HEK293T (cell line): Measurements from ENCODE around the gene RPN1.
A peak's percentile ranks its signal among the peaks of the same experiment; 100 is the strongest.

Source experiments
- CTCF ChIA-PET: fragments of 350-600 bp; formaldehyde crosslinking; extraction: SDS; loops from one replicate; lab custom pipeline; 2021; ENCODE audit warnings: antibody characterized with exemption, inconsistent platforms; lab: Yijun Ruan, JAX
- POLR2A ChIA-PET: fragments of 350-600 bp; formaldehyde crosslinking; extraction: SDS; loops from one replicate; lab custom pipeline; 2020; ENCODE audit warnings: antibody characterized with exemption, inconsistent platforms; lab: Yijun Ruan, JAX
- DNase-seq: peaks from one replicate; pipeline ENCODE4 v3.0.0; 2012; ENCODE audit warnings: mixed read lengths; ENCODE audit errors: extremely low spot score
- ARNT ChIP-seq: fragments of 450-650 bp; IDR thresholded peaks from 2 replicates; pipeline ENCODE4 v1.6.1; 2017; ENCODE audit warnings: mild to moderate bottlenecking
- BHLHE40 ChIP-seq: fragments of 450-650 bp; IDR thresholded peaks from 2 replicates; pipeline ENCODE4 v1.6.1; 2016; ENCODE audit warnings: mild to moderate bottlenecking, moderate library complexity, borderline replicate concordance
- CTBP1 ChIP-seq: fragments of 450-650 bp; IDR thresholded peaks from 2 replicates; pipeline ENCODE4 v1.6.1; 2016; ENCODE audit warnings: borderline replicate concordance
- ELF4 ChIP-seq: fragments of 450-650 bp; IDR thresholded peaks from 2 replicates; pipeline ENCODE4 v1.6.1; 2017; ENCODE audit warnings: antibody characterized with exemption
- FOXA1 ChIP-seq: fragments of 450-650 bp; IDR thresholded peaks from 2 replicates; pipeline ENCODE4 v1.6.1; 2016; ENCODE audit warnings: mild to moderate bottlenecking
- FOXK2 ChIP-seq: fragments of 450-650 bp; IDR thresholded peaks from 2 replicates; pipeline ENCODE4 v1.6.1; 2016; ENCODE audit warnings: mild to moderate bottlenecking
- FOXM1 ChIP-seq: fragments of 450-650 bp; IDR thresholded peaks from 2 replicates; pipeline ENCODE4 v1.6.1; 2017; ENCODE audit warnings: mild to moderate bottlenecking, borderline replicate concordance
- HDGF ChIP-seq: fragments of 450-650 bp; IDR thresholded peaks from 2 replicates; pipeline ENCODE4 v1.6.1; 2017; ENCODE audit warnings: antibody characterized with exemption, borderline replicate concordance
- L3MBTL2 ChIP-seq: fragments of 450-650 bp; conservative IDR thresholded peaks from 2 replicates; pipeline ENCODE4 v1.6.1; 2016; ENCODE audit warnings: mild to moderate bottlenecking
- LEF1 ChIP-seq: fragments of 450-650 bp; IDR thresholded peaks from 2 replicates; pipeline ENCODE4 v1.6.1; 2017; ENCODE audit warnings: mild to moderate bottlenecking, borderline replicate concordance
- NFRKB ChIP-seq: fragments of 450-650 bp; IDR thresholded peaks from 2 replicates; pipeline ENCODE4 v1.6.1; 2016; ENCODE audit warnings: mild to moderate bottlenecking, moderate library complexity
- PKNOX1 ChIP-seq: fragments of 450-650 bp; IDR thresholded peaks from 2 replicates; pipeline ENCODE4 v1.6.1; 2016
- SP1 ChIP-seq: fragments of 450-650 bp; IDR thresholded peaks from 2 replicates; pipeline ENCODE4 v1.6.1; 2017
- SUZ12 ChIP-seq: fragments of 450-650 bp; IDR thresholded peaks from 2 replicates; pipeline ENCODE4 v1.6.1; 2016; ENCODE audit warnings: mild to moderate bottlenecking
- TARDBP ChIP-seq: fragments of 450-650 bp; IDR thresholded peaks from 2 replicates; pipeline ENCODE4 v1.6.1; 2016
- ZNF384 ChIP-seq: fragments of 450-650 bp; IDR thresholded peaks from 2 replicates; pipeline ENCODE4 v1.6.1; 2016

Gene RPN1

GRCh38 chr3:128650096-128651050 lies at the start of gene RPN1:
RPN1 (minus strand) TSS chr3:128650818; CDS start chr3:128650800, 18 bp downstream.
- TF ChIP-seq ARNT (no peak), ELF4 (0 out of 2 replicates have a peak, but pooled peaks have one; percentile 38)
- DNase-seq = peak; percentile 90
- POLR2A ChIA-PET = interaction anchor here (1.2 to 3.1 kb wide), 4 partner anchors 15 to 228 kb away, joined by 3 to 22 read pairs (median 6); no protein-coding TSS in a partner anchor
- CTCF ChIA-PET = interaction anchor here (0.6 to 2.0 kb wide), 2 partner anchors 30 to 62 kb away, joined by 4 to 8 read pairs; no protein-coding TSS in a partner anchor

- ChIA-PET POLR2A (no interaction called here), CTCF (no interaction called here)
- DNase-seq = no peak
- no peak for TF ChIP-seq NFRKB
- no peak for TF ChIP-seq BHLHE40
- TF ChIP-seq LEF1 = no peak
- no peak for TF ChIP-seq HDGF
- TF ChIP-seq FOXM1 = no peak
- no peak for TF ChIP-seq FOXA1
- TF ChIP-seq ZNF384 = no peak
- TF ChIP-seq L3MBTL2 = no peak
- no peak for TF ChIP-seq SUZ12
- TF ChIP-seq ELF4 = no peak
Observed at GRCh38 chr3:128698211-128699047, 47.8 kb upstream of the RPN1 start.

- ChIA-PET POLR2A (no interaction called here), CTCF (no interaction called here)
- DNase-seq = no peak
- TF ChIP-seq L3MBTL2 (no peak), BHLHE40 (no peak), TARDBP (no peak), ARNT (no peak), CTBP1 (no peak), PKNOX1 (no peak), FOXM1 (no peak), NFRKB (no peak), FOXK2 (no peak), SUZ12 (no peak), HDGF (no peak), LEF1 (no peak), ELF4 (no peak)
Observed at GRCh38 chr3:128697341-128697740, 46.7 kb upstream of the RPN1 start.

- TF ChIP-seq ELF4 = no peak
- POLR2A ChIA-PET = no interaction called here
- DNase-seq = no peak
Observed at GRCh38 chr3:128693696-128694095, 43.1 kb upstream of the RPN1 start.

GRCh38 chr3:128689060-128689459 lies 38.4 kb upstream of the RPN1 start:
- DNase-seq = no peak
- ChIA-PET POLR2A (interaction anchor here (1.7 kb wide), 1 partner anchor 9 kb away, joined by 8 read pairs; no protein-coding TSS in a partner anchor), CTCF (interaction anchor here (2.4 kb wide), 1 partner anchor 9 kb away, joined by 11 read pairs; no protein-coding TSS in a partner anchor)
- TF ChIP-seq ELF4 (no peak), FOXA1 (no peak), TARDBP (no peak), LEF1 (no peak), SUZ12 (no peak), CTBP1 (no peak), ARNT (no peak), FOXK2 (no peak), HDGF (no peak)

More at GRCh38 chr3:128693696-128694095, 43.1 kb upstream of the RPN1 start:
- CTCF ChIA-PET = interaction anchor here (1.1 kb wide), 1 partner anchor 13 kb away, joined by 4 read pairs; no protein-coding TSS in a partner anchor

- ChIA-PET CTCF (no interaction called here), POLR2A (no interaction called here)
- TF ChIP-seq HDGF (no peak), LEF1 (no peak), NFRKB (no peak), FOXK2 (no peak), PKNOX1 (no peak), SP1 (no peak), BHLHE40 (no peak), TARDBP (no peak), FOXA1 (no peak), CTBP1 (no peak), ZNF384 (no peak), ELF4 (no peak), L3MBTL2 (no peak), FOXM1 (no peak), ARNT (no peak)
- no peak for DNase-seq
Observed at GRCh38 chr3:128686465-128686864, 35.8 kb upstream of the RPN1 start.
